ENCODE data around the gene AGBL3. TPM values are rescaled to one million over a fixed set of nuclear protein-coding genes. Genes with fewer than 3 reads are reported as not detected.

The AGBL3 gene
- total RNA-seq, 1 donor from 2014 or later = 1.4 TPM

DNA sequence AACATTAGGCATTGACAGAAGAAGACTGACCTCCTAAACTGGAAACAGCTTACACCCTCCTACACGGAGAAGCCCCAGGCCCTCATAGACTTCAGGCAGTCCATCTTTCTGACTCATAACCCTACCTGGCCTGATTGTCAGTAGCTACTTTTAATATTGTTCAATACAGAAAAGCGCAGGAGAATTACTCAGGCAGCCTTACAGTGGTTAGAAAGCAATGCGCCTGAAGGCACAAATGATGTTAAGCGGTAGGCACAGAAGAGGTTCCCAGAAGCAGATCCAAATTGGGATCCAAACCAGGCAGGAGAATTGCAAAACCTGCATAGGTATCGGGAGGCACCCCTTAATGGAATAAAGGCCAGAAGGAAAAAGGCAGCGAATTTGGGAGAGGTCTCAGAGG is 189.6 kb downstream of the AGBL3 start:
- no peak for DNase-seq (ENCODE audit: low spot score)
- intact Hi-C loops (cut with DNase I) = no loop called here

DNA sequence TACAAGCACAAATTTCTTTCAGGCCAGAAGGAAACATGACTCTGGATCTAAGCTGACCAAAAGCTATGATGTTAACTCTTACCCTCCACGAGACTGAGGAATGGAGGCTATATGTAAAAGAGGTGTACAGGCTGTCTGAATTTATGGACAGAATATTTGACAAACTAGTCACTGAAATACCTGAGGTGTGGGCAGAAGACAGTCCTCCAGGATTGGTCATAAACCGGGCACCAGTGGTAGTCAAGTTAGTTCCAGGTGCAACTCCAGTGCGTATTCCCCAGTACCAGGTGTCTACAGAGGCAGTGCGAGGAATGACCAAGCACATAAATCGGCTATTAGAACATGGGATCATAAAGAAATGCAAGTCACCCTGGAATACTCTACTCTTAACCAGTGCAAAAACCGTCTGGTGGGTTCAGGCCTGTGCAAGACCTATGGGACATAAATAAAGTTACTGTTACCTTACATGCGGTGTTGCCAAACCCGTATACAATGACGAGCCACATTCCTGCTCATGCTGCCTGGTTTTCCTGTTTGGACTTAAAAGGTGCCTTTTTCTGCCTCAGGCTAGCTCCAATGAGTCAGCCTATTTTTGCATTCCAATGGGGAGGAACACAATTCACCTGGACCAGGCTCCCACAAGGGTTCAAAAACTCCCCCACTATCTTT is 190.9 kb downstream of the AGBL3 start:
- intact Hi-C loops (cut with DNase I) = no loop called here
- no peak for DNase-seq (ENCODE audit: low spot score)

DNA sequence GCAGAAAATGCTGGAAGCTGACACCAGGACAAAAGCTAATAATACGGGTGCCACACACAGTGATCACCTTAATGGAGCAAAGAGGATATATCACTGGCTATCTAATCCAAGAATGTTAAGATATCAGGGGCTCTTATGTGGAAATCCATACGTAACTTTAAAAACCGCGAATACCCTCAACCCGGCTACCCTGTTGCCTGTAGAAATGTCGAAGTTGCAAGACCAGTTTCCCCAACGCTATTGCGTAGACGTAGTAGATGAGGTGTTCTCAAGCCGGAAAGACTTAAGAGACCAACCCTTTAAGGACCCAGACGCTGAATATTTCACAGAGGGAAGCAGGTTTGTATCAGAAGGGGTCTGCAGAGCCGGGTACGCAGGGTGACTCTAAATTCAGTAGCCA is 192.1 kb downstream of the AGBL3 start:
- DNase-seq (ENCODE audit: low spot score) = no peak
- intact Hi-C loops (cut with DNase I) = no loop called here

DNA sequence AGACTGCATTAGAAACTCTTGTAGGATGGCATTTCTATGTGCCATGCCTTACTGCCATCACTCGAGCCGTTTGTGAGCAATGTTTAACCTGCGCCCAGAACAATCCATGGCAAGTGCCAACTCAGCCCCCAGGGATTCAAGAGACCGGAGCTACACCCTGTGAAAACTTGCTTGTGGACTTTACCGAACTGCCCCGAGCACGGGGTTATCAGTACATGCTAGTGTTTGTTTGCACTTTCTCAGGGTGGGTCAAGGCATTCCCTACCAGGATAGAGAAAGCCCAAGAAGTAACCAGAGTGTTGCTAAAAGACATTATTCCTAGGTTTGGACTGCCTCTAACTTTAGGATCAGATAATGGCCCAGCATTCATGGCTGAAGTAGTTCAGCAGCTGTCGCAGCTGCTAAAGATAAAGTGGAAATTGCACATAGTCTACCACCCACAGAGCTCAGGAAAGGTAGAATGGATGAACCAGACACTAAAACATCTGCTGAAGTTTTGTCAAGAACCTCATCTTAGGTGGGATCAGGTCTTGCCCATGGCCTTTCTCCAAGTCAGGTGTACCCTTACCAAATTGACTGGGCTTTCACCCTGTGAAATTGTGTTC is 193.1 kb downstream of the AGBL3 start:
- intact Hi-C loops (cut with DNase I) = no loop called here
- DNase-seq (ENCODE audit: low spot score) = no peak

DNA sequence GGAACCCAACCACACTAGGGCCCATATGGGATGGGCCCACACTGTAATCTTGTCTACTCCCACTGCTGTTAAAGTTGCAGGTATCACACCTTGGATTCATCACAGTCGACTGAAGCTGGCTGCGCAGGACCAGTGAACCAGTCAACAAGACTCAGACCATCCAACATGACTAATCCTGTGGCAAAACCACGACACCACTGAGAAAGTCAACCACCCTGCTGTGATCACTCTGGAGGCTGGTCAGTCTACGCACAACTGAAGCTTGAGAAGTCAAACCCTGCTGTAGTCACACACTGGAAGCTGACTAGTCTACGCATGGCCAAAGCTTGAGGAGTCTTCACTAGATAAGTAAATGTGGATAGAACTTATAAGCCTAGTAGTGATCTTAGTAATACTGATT is 193.8 kb downstream of the AGBL3 start:
- intact Hi-C loops (cut with DNase I) = no loop called here
- DNase-seq (ENCODE audit: low spot score) = no peak

DNA sequence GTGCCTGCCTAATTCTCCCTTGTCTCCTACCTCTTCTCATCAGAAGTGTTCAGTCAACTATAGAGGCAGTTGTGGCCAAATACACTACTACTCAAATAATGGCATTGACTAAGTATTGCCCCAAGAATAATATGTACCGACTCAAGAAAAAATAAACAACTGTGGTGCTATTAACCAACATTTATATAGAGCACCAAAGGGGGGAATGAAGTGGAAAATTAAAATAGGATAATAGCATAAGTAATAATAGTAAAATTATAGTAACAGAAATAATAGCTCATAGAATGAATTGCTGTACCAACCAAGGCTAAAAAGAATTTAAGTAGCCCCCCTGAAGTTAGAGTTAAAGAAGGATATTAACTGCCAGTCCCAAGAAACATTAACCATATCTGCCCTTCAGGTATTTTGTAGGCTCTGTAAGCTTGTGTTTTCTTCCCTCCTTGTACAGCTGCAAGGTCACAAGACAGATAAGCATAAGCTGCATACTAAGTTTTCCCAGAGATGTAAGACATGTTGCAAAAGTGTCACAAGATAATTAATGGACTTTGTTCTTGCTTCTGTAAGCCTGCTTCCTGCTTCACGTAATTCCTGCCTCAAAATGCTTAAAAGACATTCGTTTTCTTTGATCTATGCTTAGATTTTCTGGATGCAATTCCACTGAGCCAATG is 195.1 kb downstream of the AGBL3 start:
- intact Hi-C loops (cut with DNase I) = no loop called here
- DNase-seq (ENCODE audit: low spot score) = no peak

DNA sequence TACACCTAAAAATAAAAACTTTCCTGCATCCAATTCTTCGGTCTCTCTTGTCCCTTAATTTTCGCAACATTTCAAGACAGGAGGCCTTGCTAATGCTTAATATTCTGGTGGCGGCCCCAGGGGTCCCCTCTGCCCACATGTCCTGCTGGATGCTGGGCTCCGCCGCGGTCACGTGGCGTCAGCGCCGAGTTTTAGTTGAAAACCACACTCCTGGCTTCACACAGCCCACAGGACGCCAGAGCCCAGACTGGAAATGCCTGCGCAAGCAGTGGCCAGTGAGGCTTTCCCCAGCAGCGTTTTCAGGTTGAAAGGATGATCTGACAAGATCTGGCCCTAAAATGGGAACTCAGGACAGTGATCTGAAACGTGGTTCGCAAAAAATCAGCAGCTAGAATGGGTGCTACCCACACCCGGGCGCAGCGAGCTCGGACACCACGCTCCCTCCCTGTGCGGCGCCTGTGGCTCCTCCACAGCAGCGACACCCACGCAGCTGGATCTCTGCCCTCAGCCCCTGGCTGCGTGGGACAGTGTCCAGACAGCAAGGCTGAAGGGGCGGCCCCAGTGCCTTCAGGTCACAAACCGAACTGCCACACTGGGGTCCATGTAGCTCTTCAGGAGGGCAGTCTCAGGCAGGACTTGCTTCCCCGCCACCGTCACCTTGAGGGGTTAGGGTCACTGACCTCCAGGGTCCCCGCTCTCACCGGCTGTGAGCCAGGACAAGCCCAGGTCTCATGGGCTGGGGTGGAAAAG is 195.8 kb downstream of the AGBL3 start:
- intact Hi-C loops (cut with DNase I) = no loop called here
- no peak for DNase-seq (ENCODE audit: low spot score)

DNA sequence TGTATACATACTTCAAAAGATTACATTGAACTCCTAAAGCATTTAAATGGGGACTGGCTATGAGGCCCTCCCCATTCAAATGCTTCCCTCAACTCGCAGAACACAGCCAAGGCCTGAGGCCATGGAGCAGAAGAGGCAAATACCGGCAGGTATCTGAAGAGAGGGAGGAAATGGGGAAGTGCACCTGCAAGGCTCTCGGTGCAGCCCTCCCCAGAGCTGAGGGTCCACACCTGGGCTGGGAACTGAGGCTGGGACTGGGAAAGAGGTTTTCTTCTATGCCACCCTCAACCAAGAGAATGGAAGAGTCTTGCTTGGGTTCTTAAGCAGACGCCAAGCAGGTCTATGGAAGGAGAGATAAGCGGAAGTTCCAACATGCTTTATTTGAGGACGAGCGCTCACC is 197.2 kb downstream of the AGBL3 start:
- intact Hi-C loops (cut with DNase I) = no loop called here
- DNase-seq (ENCODE audit: low spot score) = no peak

DNA sequence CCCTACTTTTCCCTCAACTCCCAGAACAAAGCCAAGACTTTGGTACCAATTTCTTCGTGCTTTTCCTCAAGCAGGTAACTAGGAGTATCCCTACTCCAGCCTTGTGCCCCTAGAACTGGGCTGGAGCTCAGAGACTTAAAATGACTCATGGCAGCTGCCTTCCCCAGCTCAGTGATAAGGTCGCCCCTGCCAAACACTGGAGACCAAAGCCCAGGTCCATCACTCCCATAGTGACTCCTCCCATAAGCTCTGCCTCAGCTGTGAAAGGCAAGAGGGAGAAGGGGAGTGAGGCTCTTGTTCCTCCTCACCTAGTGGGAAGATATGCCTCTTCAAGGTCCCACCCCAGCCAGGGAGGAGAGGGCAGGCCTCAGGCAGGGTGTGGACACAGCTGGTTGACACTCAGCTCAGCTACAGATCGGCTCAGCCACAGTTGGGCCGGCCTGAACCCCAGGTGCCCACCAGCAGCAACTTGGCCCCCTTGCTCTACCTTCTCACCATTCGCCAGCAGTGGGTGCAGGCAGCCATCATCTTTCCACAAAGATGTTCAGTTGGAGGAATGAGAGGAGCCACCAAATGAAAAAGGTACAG is 198.0 kb downstream of the AGBL3 start:
- DNase-seq (ENCODE audit: low spot score) = no peak
- intact Hi-C loops (cut with DNase I) = no loop called here

Other genes with a start within 250 kb of the AGBL3 start
- 237 TPM for gene CALD1, start 206.9 kb upstream of the AGBL3 start, total RNA-seq
- 15.2 TPM for gene TMEM140, start 161.6 kb downstream of the AGBL3 start, total RNA-seq
- 24.0 TPM for gene CYREN, start 184.2 kb downstream of the AGBL3 start, total RNA-seq
- gene WDR91, start 225.0 kb downstream of the AGBL3 start, total RNA-seq = 5.2 TPM
- gene STRA8, start 247.3 kb downstream of the AGBL3 start, total RNA-seq = not detected